ENCODE results near the gene RPL29.

Gene RPL29

GRCh38 chr3:51970606-51971300, 24.9 kb downstream of the RPL29 start:
- DNase-seq = no peak
- peaks cover 4 to 43% (median 38%) of the 10 kb centered on the region in 4 experiments for H3K4me1 ChIP-seq (ENCODE audit: control extremely low read depth in 1 of 4, control insufficient read depth in 4 of 4, insufficient read depth in 4 of 4, low read length in 3 of 4)
- no peaks in the 10 kb centered on the region for H3K9me3 ChIP-seq (ENCODE audit: control extremely low read depth in 1 of 5, control insufficient read depth in 4 of 5, insufficient read depth in 2 of 5, low read depth in 1 of 5, low read length in 4 of 5)
- H3K27ac ChIP-seq (ENCODE audit: insufficient read depth in 1 of 2, low read depth in 1 of 2, low read length in 2 of 2, poor library complexity in 1 of 2, severe bottlenecking in 2 of 2) = no peak overlapping the region
- WGBS (ENCODE audit: insufficient coverage) = 100% methylated on average over 5 of the region's 6 CpGs
- POLR2A ChIA-PET = no interaction called here
- no peaks in the 10 kb centered on the region for H3K36me3 ChIP-seq (ENCODE audit: control insufficient read depth in 4 of 4, insufficient read depth in 4 of 4, low read length in 3 of 4)
- CTCF ChIA-PET = interaction anchor here (1.0 to 9.3 kb wide), 4 partner anchors 10 to 29 kb away, joined by 3 to 76 read pairs (median 4); partner anchors contain the start of genes PARP3 and RRP9
- H3K27me3 ChIP-seq (replicated peaks in 2 of 5; ENCODE audit: control insufficient read depth in 4 of 5, insufficient read depth in 5 of 5, low read length in 4 of 5) = peaks cover 0 to 4% (median 0%) of the 10 kb centered on the region in 5 experiments
- no peak overlapping the region for H3K4me3 ChIP-seq (ENCODE audit: control insufficient read depth in 1 of 7, extremely low read depth in 1 of 7, insufficient read depth in 4 of 7, low read depth in 2 of 7, low read length in 6 of 7)

- CTCF ChIA-PET = interaction anchor here (1.0 to 9.3 kb wide), 6 partner anchors 10 to 28 kb away, joined by 3 to 76 read pairs (median 4); partner anchors contain the start of genes PARP3 and RRP9
- H3K27ac ChIP-seq (ENCODE audit: insufficient read depth in 1 of 2, low read depth in 1 of 2, low read length in 2 of 2, poor library complexity in 1 of 2, severe bottlenecking in 2 of 2) = no peak overlapping the region
- POLR2A ChIA-PET = no interaction called here
- H3K27me3 ChIP-seq (replicated peaks in 2 of 5; ENCODE audit: control insufficient read depth in 4 of 5, insufficient read depth in 5 of 5, low read length in 4 of 5) = peaks cover 0 to 12% (median 0%) of the 10 kb centered on the region in 5 experiments
- H3K36me3 ChIP-seq (ENCODE audit: control insufficient read depth in 4 of 4, insufficient read depth in 4 of 4, low read length in 3 of 4) = no peaks in the 10 kb centered on the region
- no peaks in the 10 kb centered on the region for H3K9me3 ChIP-seq (ENCODE audit: control extremely low read depth in 1 of 5, control insufficient read depth in 4 of 5, insufficient read depth in 2 of 5, low read depth in 1 of 5, low read length in 4 of 5)
- WGBS (ENCODE audit: insufficient coverage) = 84% methylated on average over 3 of the region's 4 CpGs
- peaks cover 0 to 34% (median 31%) of the 10 kb centered on the region in 4 experiments for H3K4me1 ChIP-seq (ENCODE audit: control extremely low read depth in 1 of 4, control insufficient read depth in 4 of 4, insufficient read depth in 4 of 4, low read length in 3 of 4)
- no peak for DNase-seq
- H3K4me3 ChIP-seq (ENCODE audit: control insufficient read depth in 1 of 7, extremely low read depth in 1 of 7, insufficient read depth in 4 of 7, low read depth in 2 of 7, low read length in 6 of 7) = no peak overlapping the region
Measured at GRCh38 chr3:51969841-51970240, 25.9 kb downstream of the RPL29 start.

GRCh38 chr3:51968883-51969678, 26.6 kb downstream of the RPL29 start:
- ChIA-PET CTCF (interaction anchor here (1.1 to 9.3 kb wide), 5 partner anchors 9 to 27 kb away, joined by 3 to 76 read pairs (median 4); partner anchors contain the start of genes PARP3 and RRP9), POLR2A (no interaction called here)
- DNase-seq = no peak
- H3K36me3 ChIP-seq (ENCODE audit: control insufficient read depth in 4 of 4, insufficient read depth in 4 of 4, low read length in 3 of 4) = no peaks in the 10 kb centered on the region
- H3K27me3 ChIP-seq (replicated peaks in 2 of 5; ENCODE audit: control insufficient read depth in 4 of 5, insufficient read depth in 5 of 5, low read length in 4 of 5) = peaks cover 0 to 14% (median 0%) of the 10 kb centered on the region in 5 experiments
- H3K4me1 ChIP-seq (ENCODE audit: control extremely low read depth in 1 of 4, control insufficient read depth in 4 of 4, insufficient read depth in 4 of 4, low read length in 3 of 4) = peaks cover 0 to 26% (median 24%) of the 10 kb centered on the region in 4 experiments
- H3K27ac ChIP-seq (ENCODE audit: insufficient read depth in 1 of 2, low read depth in 1 of 2, low read length in 2 of 2, poor library complexity in 1 of 2, severe bottlenecking in 2 of 2) = no peak overlapping the region
- no peaks in the 10 kb centered on the region for H3K9me3 ChIP-seq (ENCODE audit: control extremely low read depth in 1 of 5, control insufficient read depth in 4 of 5, insufficient read depth in 2 of 5, low read depth in 1 of 5, low read length in 4 of 5)
- H3K4me3 ChIP-seq (ENCODE audit: control insufficient read depth in 1 of 7, extremely low read depth in 1 of 7, insufficient read depth in 4 of 7, low read depth in 2 of 7, low read length in 6 of 7) = no peak overlapping the region
- 97% methylated on average over 5 of the region's 6 CpGs for WGBS (ENCODE audit: insufficient coverage)

- no peaks in the 10 kb centered on the region for H3K36me3 ChIP-seq (ENCODE audit: control insufficient read depth in 4 of 4, insufficient read depth in 4 of 4, low read length in 3 of 4)
Measured at GRCh38 chr3:51968170-51968775, 27.4 kb downstream of the RPL29 start.

GRCh38 chr3:51967384-51968169, 28.1 kb downstream of the RPL29 start, which contains the start of gene PCBP4:
Gene PCBP4, minus strand, starts transcription at chr3:51967454. Its CDS starts 6,214 bp downstream, at chr3:51961240.
- Histone ChIP-seq H3K27ac (ENCODE audit: insufficient read depth in 1 of 2, low read depth in 1 of 2, low read length in 2 of 2, poor library complexity in 1 of 2, severe bottlenecking in 2 of 2) (no peak within 1 kb of the TSS), H3K36me3 (ENCODE audit: control insufficient read depth in 4 of 4, insufficient read depth in 4 of 4, low read length in 3 of 4) (no peaks in the 10 kb centered on the region), H3K4me1 (ENCODE audit: control extremely low read depth in 1 of 4, control insufficient read depth in 4 of 4, insufficient read depth in 4 of 4, low read length in 3 of 4) (peaks cover 0 to 17% (median 17%) of the 10 kb centered on the region in 4 experiments), H3K4me3 (ENCODE audit: control insufficient read depth in 1 of 7, extremely low read depth in 1 of 7, insufficient read depth in 4 of 7, low read depth in 2 of 7, low read length in 6 of 7) (peak within 1 kb of the TSS in 6 of 7 experiments; percentile 48 to 78 (median 61)), H3K27me3 (replicated peaks in 2 of 5; ENCODE audit: control insufficient read depth in 4 of 5, insufficient read depth in 5 of 5, low read length in 4 of 5) (peaks cover 0 to 20% (median 0%) of the 10 kb centered on the region in 5 experiments), H3K9me3 (ENCODE audit: control extremely low read depth in 1 of 5, control insufficient read depth in 4 of 5, insufficient read depth in 2 of 5, low read depth in 1 of 5, low read length in 4 of 5) (no peaks in the 10 kb centered on the region)
- ChIA-PET CTCF (interaction anchor here (1.1 to 9.3 kb wide), 3 partner anchors 8 to 25 kb away, joined by 4 to 76 read pairs (median 17); partner anchors contain the start of genes PARP3 and RRP9), POLR2A (interaction anchor here (0.6 kb wide), 1 partner anchor 16 kb away, joined by 3 read pairs; no protein-coding TSS in a partner anchor)
- WGBS (ENCODE audit: insufficient coverage) = under 1% methylated on average over 58 of the region's 90 CpGs
- peak in 1 of 3 donors; percentile 35 for DNase-seq

More at GRCh38 chr3:51968170-51968775, 27.4 kb downstream of the RPL29 start:
- H3K27ac ChIP-seq (ENCODE audit: insufficient read depth in 1 of 2, low read depth in 1 of 2, low read length in 2 of 2, poor library complexity in 1 of 2, severe bottlenecking in 2 of 2) = no peak overlapping the region
- peak overlapping the region in 6 of 7 experiments; percentile 48 to 78 (median 61) for H3K4me3 ChIP-seq (ENCODE audit: control insufficient read depth in 1 of 7, extremely low read depth in 1 of 7, insufficient read depth in 4 of 7, low read depth in 2 of 7, low read length in 6 of 7)
- DNase-seq = no peak
- 41% methylated on average over 3 of the region's 11 CpGs for WGBS (ENCODE audit: insufficient coverage)
- H3K4me1 ChIP-seq (ENCODE audit: control extremely low read depth in 1 of 4, control insufficient read depth in 4 of 4, insufficient read depth in 4 of 4, low read length in 3 of 4) = peaks cover 0 to 19% (median 17%) of the 10 kb centered on the region in 4 experiments
- ChIA-PET CTCF (interaction anchor here (4.1 to 9.3 kb wide), 2 partner anchors 8 to 26 kb away, joined by 17 to 76 read pairs; partner anchors contain the start of genes PARP3 and RRP9), POLR2A (interaction anchor here (0.6 kb wide), 1 partner anchor 15 kb away, joined by 3 read pairs; no protein-coding TSS in a partner anchor)
- H3K27me3 ChIP-seq (replicated peaks in 2 of 5; ENCODE audit: control insufficient read depth in 4 of 5, insufficient read depth in 5 of 5, low read length in 4 of 5) = peaks cover 0 to 16% (median 0%) of the 10 kb centered on the region in 5 experiments
- no peaks in the 10 kb centered on the region for H3K9me3 ChIP-seq (ENCODE audit: control extremely low read depth in 1 of 5, control insufficient read depth in 4 of 5, insufficient read depth in 2 of 5, low read depth in 1 of 5, low read length in 4 of 5)

- ChIA-PET POLR2A (interaction anchor here (0.7 kb wide), 1 partner anchor 8 kb away, joined by 4 read pairs; the partner anchor contains the start of gene ABHD14A), CTCF (interaction anchor here (1.1 to 4.1 kb wide), 3 partner anchors 10 to 25 kb away, joined by 4 to 17 read pairs (median 4); partner anchors contain the start of genes GPR62, PARP3 and RRP9)
- Histone ChIP-seq H3K4me1 (ENCODE audit: control extremely low read depth in 1 of 4, control insufficient read depth in 4 of 4, insufficient read depth in 4 of 4, low read length in 3 of 4) (peaks cover 0 to 17% (median 17%) of the 10 kb centered on the region in 4 experiments), H3K9me3 (ENCODE audit: control extremely low read depth in 1 of 5, control insufficient read depth in 4 of 5, insufficient read depth in 2 of 5, low read depth in 1 of 5, low read length in 4 of 5) (no peaks in the 10 kb centered on the region), H3K36me3 (ENCODE audit: control insufficient read depth in 4 of 4, insufficient read depth in 4 of 4, low read length in 3 of 4) (no peaks in the 10 kb centered on the region), H3K27me3 (replicated peaks in 2 of 5; ENCODE audit: control insufficient read depth in 4 of 5, insufficient read depth in 5 of 5, low read length in 4 of 5) (peaks cover 0 to 21% (median 0%) of the 10 kb centered on the region in 5 experiments), H3K27ac (ENCODE audit: insufficient read depth in 1 of 2, low read depth in 1 of 2, low read length in 2 of 2, poor library complexity in 1 of 2, severe bottlenecking in 2 of 2) (no peak overlapping the region), H3K4me3 (ENCODE audit: control insufficient read depth in 1 of 7, extremely low read depth in 1 of 7, insufficient read depth in 4 of 7, low read depth in 2 of 7, low read length in 6 of 7) (peak overlapping the region in 6 of 7 experiments; percentile 39 to 78 (median 50))
- DNase-seq = no peak
- WGBS (ENCODE audit: insufficient coverage) = 9% methylated on average over 28 of the region's 33 CpGs
Measured at GRCh38 chr3:51966922-51967383, 28.7 kb downstream of the RPL29 start.
